Endothelial cell (in vitro differentiated cells): Measurements from ENCODE around the gene SLC25A29. TPM values are rescaled to one million over a fixed set of nuclear protein-coding genes. Genes with fewer than 3 reads are reported as not detected.

Experiments used
- DNase-seq: peaks from one replicate; pipeline ENCODE4 v3.0.0; 2021; ENCODE audit warnings: low spot score
- H3K27ac Mint-ChIP-seq: one replicate; pipeline ENCODE4 v1.8.0; 2021; ENCODE audit warnings: mixed read lengths, inconsistent platforms; ENCODE audit not compliant: unreplicated experiment
- H3K27me3 Mint-ChIP-seq: one replicate; pipeline ENCODE4 v1.8.0; 2021; ENCODE audit warnings: mild to moderate bottlenecking, moderate library complexity, mixed read lengths, inconsistent platforms; ENCODE audit not compliant: unreplicated experiment
- H3K36me3 Mint-ChIP-seq: one replicate; pipeline ENCODE4 v1.8.0; 2021; ENCODE audit warnings: mild to moderate bottlenecking, low read depth, mixed read lengths, inconsistent platforms; ENCODE audit not compliant: unreplicated experiment
- H3K4me1 Mint-ChIP-seq: one replicate; pipeline ENCODE4 v1.8.0; 2021; ENCODE audit warnings: mild to moderate bottlenecking, mixed read lengths, inconsistent platforms; ENCODE audit not compliant: unreplicated experiment
- H3K4me3 Mint-ChIP-seq: one replicate; pipeline ENCODE4 v1.8.0; 2021; ENCODE audit warnings: mild to moderate bottlenecking, mixed read lengths, inconsistent platforms; ENCODE audit not compliant: unreplicated experiment
- H3K9me3 Mint-ChIP-seq: one replicate; pipeline ENCODE4 v1.8.0; 2021; ENCODE audit warnings: mixed read lengths, inconsistent platforms; ENCODE audit not compliant: unreplicated experiment
- total RNA-seq: library from RNA; stranded (reverse); fragmentation: NEBNext Ultra II Directional; extraction: Animal tissue kit (Norgen Biotek cat#: 25700); gene quantifications from one replicate; pipeline ENCODE4 v1.2.1, GENCODE V29; 2021; ENCODE audit not compliant: unreplicated experiment
- TF ChIP-seq, protein P1 (sequence below): fragments of 200-600 bp; sonication (generic); IDR thresholded peaks from one replicate; pipeline ENCODE4 v1.5.0; 2021; ENCODE audit warnings: antibody characterized with exemption; ENCODE audit not compliant: unreplicated experiment

SLC25A29 gene
- total RNA-seq, 1 donor from 2014 or later, result 165 TPM

DNA sequence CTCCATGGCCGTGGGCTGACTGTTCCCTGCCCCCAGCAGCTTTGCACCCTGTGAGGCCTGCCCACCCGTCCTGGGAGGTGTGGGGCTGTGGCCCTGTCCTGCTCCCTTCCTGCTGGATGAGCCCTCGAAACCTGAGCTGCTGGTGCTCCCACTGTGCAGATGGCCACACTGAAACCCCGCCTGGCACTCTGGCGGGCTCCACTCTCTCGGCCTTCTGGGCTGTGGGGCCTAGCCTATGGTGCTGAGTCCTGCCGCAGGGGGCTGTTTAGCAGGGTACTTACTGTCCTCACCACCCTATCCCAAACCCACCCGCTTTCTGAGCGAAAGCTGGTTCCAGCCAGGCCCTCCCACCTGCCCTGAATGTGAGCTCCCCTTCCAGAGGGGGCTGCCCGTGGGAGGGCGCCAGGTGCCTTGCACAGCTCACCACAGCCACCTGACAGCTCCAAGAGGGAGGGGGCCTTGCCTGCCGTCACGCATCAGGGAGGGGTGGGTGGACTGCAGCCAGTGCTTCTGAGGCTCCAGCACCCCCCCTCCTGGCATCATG, 24.2 kb upstream of the SLC25A29 start:
- peaks cover 16% of the 10 kb centered on the region for H3K27me3 Mint-ChIP-seq
- no peaks in the 10 kb centered on the region for H3K9me3 Mint-ChIP-seq
- H3K4me1 Mint-ChIP-seq, result no peaks in the 10 kb centered on the region
- H3K27ac Mint-ChIP-seq, result no peak overlapping the region
- DNase-seq, result no peak
- H3K36me3 Mint-ChIP-seq, result peaks cover 9% of the 10 kb centered on the region
- H3K4me3 Mint-ChIP-seq, result no peak overlapping the region
- TF ChIP-seq, protein P1, sequence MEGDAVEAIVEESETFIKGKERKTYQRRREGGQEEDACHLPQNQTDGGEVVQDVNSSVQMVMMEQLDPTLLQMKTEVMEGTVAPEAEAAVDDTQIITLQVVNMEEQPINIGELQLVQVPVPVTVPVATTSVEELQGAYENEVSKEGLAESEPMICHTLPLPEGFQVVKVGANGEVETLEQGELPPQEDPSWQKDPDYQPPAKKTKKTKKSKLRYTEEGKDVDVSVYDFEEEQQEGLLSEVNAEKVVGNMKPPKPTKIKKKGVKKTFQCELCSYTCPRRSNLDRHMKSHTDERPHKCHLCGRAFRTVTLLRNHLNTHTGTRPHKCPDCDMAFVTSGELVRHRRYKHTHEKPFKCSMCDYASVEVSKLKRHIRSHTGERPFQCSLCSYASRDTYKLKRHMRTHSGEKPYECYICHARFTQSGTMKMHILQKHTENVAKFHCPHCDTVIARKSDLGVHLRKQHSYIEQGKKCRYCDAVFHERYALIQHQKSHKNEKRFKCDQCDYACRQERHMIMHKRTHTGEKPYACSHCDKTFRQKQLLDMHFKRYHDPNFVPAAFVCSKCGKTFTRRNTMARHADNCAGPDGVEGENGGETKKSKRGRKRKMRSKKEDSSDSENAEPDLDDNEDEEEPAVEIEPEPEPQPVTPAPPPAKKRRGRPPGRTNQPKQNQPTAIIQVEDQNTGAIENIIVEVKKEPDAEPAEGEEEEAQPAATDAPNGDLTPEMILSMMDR, result no peak

DNA sequence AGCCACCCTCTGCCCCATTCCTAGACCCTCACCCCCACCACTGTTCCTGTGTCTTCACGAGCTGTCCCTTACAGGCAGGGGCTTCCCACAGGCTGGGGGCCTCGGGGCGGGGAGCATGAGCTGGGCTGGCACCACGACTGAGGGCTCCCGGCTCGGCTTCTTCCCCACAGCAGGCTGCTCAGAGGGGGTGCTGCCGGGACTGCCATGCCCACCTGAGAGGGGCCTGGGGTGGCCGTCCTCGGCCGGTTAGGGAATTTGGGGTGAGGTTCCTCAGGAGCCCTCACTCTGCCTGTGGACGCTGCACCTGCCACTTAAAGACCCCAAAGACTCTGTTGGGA, 23.7 kb upstream of the SLC25A29 start:
- Mint-ChIP-seq H3K9me3 (no peaks in the 10 kb centered on the region), H3K4me3 (no peak overlapping the region), H3K27me3 (peaks cover 16% of the 10 kb centered on the region), H3K4me1 (no peaks in the 10 kb centered on the region), H3K27ac (no peak overlapping the region), H3K36me3 (peaks cover 9% of the 10 kb centered on the region)
- no peak for DNase-seq
- TF ChIP-seq, protein P1, result no peak

DNA sequence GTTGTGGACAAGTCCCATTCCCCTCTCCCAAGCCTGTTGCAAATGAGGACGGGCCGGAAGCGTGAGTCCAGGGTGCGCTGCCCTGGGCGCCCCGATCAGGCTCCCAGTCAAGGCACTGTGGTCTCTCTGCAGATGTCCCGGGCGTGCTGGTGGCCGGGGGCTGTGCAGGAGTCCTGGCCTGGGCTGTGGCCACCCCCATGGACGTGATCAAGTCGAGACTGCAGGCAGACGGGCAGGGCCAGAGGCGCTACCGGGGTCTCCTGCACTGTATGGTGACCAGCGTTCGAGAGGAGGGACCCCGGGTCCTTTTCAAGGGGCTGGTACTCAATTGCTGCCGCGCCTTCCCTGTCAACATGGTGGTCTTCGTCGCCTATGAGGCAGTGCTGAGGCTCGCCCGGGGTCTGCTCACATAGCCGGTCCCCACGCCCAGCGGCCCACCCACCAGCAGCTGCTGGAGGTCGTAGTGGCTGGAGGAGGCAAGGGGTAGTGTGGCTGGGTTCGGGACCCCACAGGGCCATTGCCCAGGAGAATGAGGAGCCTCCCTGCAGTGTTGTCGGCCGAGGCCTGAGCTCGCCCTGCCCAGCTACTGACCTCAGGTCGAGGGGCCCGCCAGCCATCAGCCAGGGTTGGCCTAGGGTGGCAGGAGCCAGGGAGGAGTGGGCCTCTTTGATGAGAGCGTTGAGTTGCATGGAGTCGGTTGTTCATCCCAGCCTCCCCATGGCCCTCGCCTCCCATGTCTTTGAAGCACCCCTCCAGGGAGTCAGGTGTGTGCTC, 23.2 kb upstream of the SLC25A29 start:
- H3K36me3 Mint-ChIP-seq, result peaks cover 9% of the 10 kb centered on the region
- no peaks in the 10 kb centered on the region for H3K9me3 Mint-ChIP-seq
- no peak overlapping the region for H3K4me3 Mint-ChIP-seq
- H3K27me3 Mint-ChIP-seq, result peaks cover 16% of the 10 kb centered on the region
- H3K27ac Mint-ChIP-seq, result peak overlapping the region; percentile 13
- no peak for DNase-seq
- TF ChIP-seq, protein P1, result no peak
- no peaks in the 10 kb centered on the region for H3K4me1 Mint-ChIP-seq

DNA sequence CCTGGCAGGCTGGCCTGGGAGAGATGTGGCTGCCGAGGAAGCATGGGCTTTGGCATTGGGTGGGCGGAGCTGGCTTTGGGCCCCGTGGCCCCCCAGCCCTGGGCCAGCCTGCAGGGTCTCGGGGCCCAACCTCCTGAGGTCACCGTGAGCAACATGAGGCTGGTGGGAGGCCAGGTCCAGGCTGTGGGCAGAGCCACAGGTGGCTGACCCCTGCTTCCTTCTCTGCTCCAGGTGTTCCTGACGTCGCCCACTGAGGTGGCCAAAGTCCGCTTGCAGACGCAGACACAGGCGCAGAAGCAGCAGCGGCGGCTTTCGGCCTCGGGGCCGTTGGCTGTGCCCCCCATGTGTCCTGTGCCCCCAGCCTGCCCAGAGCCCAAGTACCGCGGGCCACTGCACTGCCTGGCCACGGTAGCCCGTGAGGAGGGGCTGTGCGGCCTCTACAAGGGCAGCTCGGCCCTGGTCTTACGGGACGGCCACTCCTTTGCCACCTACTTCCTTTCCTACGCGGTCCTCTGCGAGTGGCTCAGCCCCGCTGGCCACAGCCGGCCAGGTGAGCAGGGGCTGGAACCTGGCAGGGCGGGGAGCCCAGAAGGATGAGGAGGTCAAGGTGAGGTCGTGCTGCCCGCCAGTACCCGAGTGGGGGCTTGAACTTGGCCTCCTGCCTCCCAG, 22.4 kb upstream of the SLC25A29 start:
- H3K9me3 Mint-ChIP-seq, result no peaks in the 10 kb centered on the region
- TF ChIP-seq, protein P1, result no peak
- peak overlapping the region; percentile 13 for H3K27ac Mint-ChIP-seq
- H3K4me3 Mint-ChIP-seq, result no peak overlapping the region
- peaks cover 11% of the 10 kb centered on the region for H3K27me3 Mint-ChIP-seq
- no peaks in the 10 kb centered on the region for H3K4me1 Mint-ChIP-seq
- DNase-seq, result no peak
- H3K36me3 Mint-ChIP-seq, result peaks cover 5% of the 10 kb centered on the region

DNA sequence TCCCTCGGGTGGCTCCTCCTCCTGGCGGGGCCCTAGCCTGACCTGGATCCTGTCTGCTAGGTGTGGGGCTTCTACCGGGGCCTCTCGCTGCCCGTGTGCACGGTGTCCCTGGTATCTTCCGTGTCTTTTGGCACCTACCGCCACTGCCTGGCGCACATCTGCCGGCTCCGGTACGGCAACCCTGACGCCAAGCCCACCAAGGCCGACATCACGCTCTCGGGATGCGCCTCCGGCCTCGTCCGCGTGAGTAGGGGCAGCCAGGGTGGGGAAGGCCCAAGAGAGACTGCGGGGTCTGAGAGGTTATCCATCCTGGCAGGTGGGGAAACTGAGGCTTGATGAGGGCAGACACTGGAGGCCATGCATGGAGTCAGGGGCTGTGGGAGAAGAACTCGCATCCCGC, 20.9 kb upstream of the SLC25A29 start:
- H3K36me3 Mint-ChIP-seq, result peaks cover 5% of the 10 kb centered on the region
- TF ChIP-seq, protein P1, result no peak
- no peaks in the 10 kb centered on the region for H3K4me1 Mint-ChIP-seq
- DNase-seq, result no peak
- no peaks in the 10 kb centered on the region for H3K9me3 Mint-ChIP-seq
- H3K27me3 Mint-ChIP-seq, result peaks cover 11% of the 10 kb centered on the region
- H3K4me3 Mint-ChIP-seq, result no peak overlapping the region
- H3K27ac Mint-ChIP-seq, result no peak overlapping the region
